K562 (cell line): ENCODE measurements around the gene PLEKHA6. TPM values are rescaled to one million over a fixed set of nuclear protein-coding genes. Genes with fewer than 3 reads are reported as not detected.

Experiments used
- ATAC-seq: fragments of 200-7000 bp; cut with Tn5 transposase; 3 replicates; pipeline ENCODE4 v1.9.1; 2020; ENCODE audit warnings: moderate library complexity
- BruUV-seq: library from RNA; stranded (reverse); fragments of 400-500 nt; replicated peaks from 2 replicates; lab custom pipeline; 2021; lab: Mats Ljungman, UMichigan
- CTCF ChIA-PET: fragments of 300-600 bp; formaldehyde crosslinking; extraction: SDS; loops from one replicate; lab custom pipeline; 2021; ENCODE audit warnings: low intra/inter-chr PET ratio; lab: Yijun Ruan, JAX
- POLR2A ChIA-PET: fragments of 300-600, 350-650 bp; sonication (Branson Sonifier 250); formaldehyde crosslinking; extraction: SDS; loops from one replicate; lab custom pipeline; 2021; ENCODE audit warnings: antibody characterized with exemption, inconsistent platforms; lab: Yijun Ruan, JAX
- DNase-seq, 4 experiments: peaks; one replicate each; pipeline versions ENCODE4 v3.0.0 to v3.0.0-alpha.2; 2011 to 2018; ENCODE audit warnings: low spot score in 3 of 4, mixed read lengths in 3 of 4; ENCODE audit errors: extremely low read depth in 1 of 4
- FAIRE-seq: peaks from 2 replicates; lab custom pipeline; 2011; peaks lifted over from hg19 to GRCh38; lab: Jason Lieb, UNC
- H2AFZ ChIP-seq: 2 replicates; pipeline ENCODE4 v1.6.0; 2011; ENCODE audit warnings: low read depth, low read length, control low read depth, inconsistent platforms
- H3K27ac ChIP-seq: fragments of 200-600 bp; 3 replicates; pipeline ENCODE4 v1.8.0; 2011; ENCODE audit warnings: low read depth, mild to moderate bottlenecking, control low read depth, inconsistent platforms, low read length, moderate library complexity, mixed read lengths; ENCODE audit errors: extremely low read depth
- H3K27me3 ChIP-seq, 2 experiments: fragments of 300-600 bp in 1 of 2; 2 replicates in 1 of 2; 3 replicates in 1 of 2; pipeline versions ENCODE4 v1.6.0 to v1.8.0; 2011; ENCODE audit warnings: inconsistent platforms in 2 of 2, low read length in 2 of 2, mild to moderate bottlenecking in 1 of 2, mixed read lengths in 1 of 2, moderate library complexity in 1 of 2; ENCODE audit not compliant: control insufficient read depth in 2 of 2, insufficient read depth in 2 of 2
- H3K36me3 ChIP-seq: fragments of 300-600 bp; 3 replicates; pipeline ENCODE4 v1.8.0; 2011; ENCODE audit warnings: mild to moderate bottlenecking, low read length, inconsistent platforms; ENCODE audit not compliant: control insufficient read depth, insufficient read depth
- H3K4me1 ChIP-seq, 2 experiments: fragments of 200-600 bp in 1 of 2; replicated peaks in 1 of 2; 2 replicates in 1 of 2; 3 replicates in 1 of 2; pipeline versions ENCODE4 v1.5.1 to v1.8.0; 2011; ENCODE audit warnings: inconsistent platforms in 2 of 2, low read length in 2 of 2, mild to moderate bottlenecking in 1 of 2, mixed read lengths in 1 of 2, moderate library complexity in 1 of 2; ENCODE audit not compliant: control insufficient read depth in 2 of 2, insufficient read depth in 2 of 2
- H3K4me2 ChIP-seq: 2 replicates; pipeline ENCODE4 v1.6.1; 2011; ENCODE audit warnings: low read length, control low read depth, inconsistent platforms, mixed read lengths; ENCODE audit not compliant: insufficient read depth
- H3K4me3 ChIP-seq: fragments of 200-600 bp; sonication (generic), shearing (Covaris generic); 2 replicates; pipeline ENCODE4 v1.5.1; 2016; ENCODE audit warnings: control low read depth, inconsistent platforms
- H3K79me2 ChIP-seq: fragments of 200-600 bp; 3 replicates; pipeline ENCODE4 v1.8.0; 2011; ENCODE audit warnings: low read length, inconsistent platforms; ENCODE audit not compliant: control insufficient read depth, insufficient read depth
- H3K9ac ChIP-seq, 2 experiments: 2 replicates each; pipeline versions ENCODE4 v1.6.0 to v1.6.1; 2011; ENCODE audit warnings: low read depth in 2 of 2, low read length in 2 of 2, control low read depth in 1 of 2, inconsistent platforms in 1 of 2, mild to moderate bottlenecking in 1 of 2, mixed read lengths in 1 of 2; ENCODE audit not compliant: insufficient read depth in 1 of 2
- H3K9me1 ChIP-seq: one replicate; pipeline ENCODE4 v1.6.0; 2011; ENCODE audit warnings: inconsistent platforms, mild to moderate bottlenecking, low read length, moderate library complexity; ENCODE audit not compliant: control insufficient read depth, insufficient read depth
- H3K9me3 ChIP-seq: replicated peaks from 2 replicates; pipeline ENCODE4 v1.5.1; 2011; ENCODE audit warnings: low read depth, low read length, inconsistent platforms; ENCODE audit not compliant: control insufficient read depth, insufficient read depth
- H4K20me1 ChIP-seq: replicated peaks from 2 replicates; pipeline ENCODE4 v1.6.1; 2011; ENCODE audit warnings: low read length, inconsistent platforms, mixed read lengths; ENCODE audit not compliant: control insufficient read depth, insufficient read depth
- ARID2 ChIP-seq: fragments of 450-650 bp; IDR thresholded peaks from 2 replicates; pipeline ENCODE4 v1.6.1; 2017; ENCODE audit warnings: antibody characterized with exemption, mild to moderate bottlenecking
- BRD4 ChIP-seq: fragments of 200-600 bp; sonication (generic); IDR thresholded peaks from 2 replicates; pipeline ENCODE4 v1.6.1; 2017; ENCODE audit warnings: inconsistent platforms
- EGR1 ChIP-seq: fragments of 450-650 bp; conservative IDR thresholded peaks from 2 replicates; pipeline ENCODE4 v1.6.1; 2017; ENCODE audit warnings: mild to moderate bottlenecking
- ETV6 ChIP-seq, 3 experiments: fragments of 150-350 bp in 1 of 3; sonication (generic) in 1 of 3; formaldehyde crosslinking in 1 of 3; IDR thresholded peaks; 2 replicates each; pipeline versions ENCODE4 v1.6.1 to v1.8.0; 2014 to 2022; ENCODE audit warnings: borderline replicate concordance in 2 of 3, low read depth in 2 of 3, antibody characterized with exemption in 1 of 3, low read length in 1 of 3, mild to moderate bottlenecking in 1 of 3, missing genetic modification reagents in 1 of 3
- HDGF ChIP-seq: fragments of 450-650 bp; IDR thresholded peaks from 2 replicates; pipeline ENCODE4 v1.6.1; 2016
- KAT2B ChIP-seq: IDR thresholded peaks from one replicate; pipeline ENCODE4 v1.6.1; 2012; ENCODE audit warnings: low read depth, mild to moderate bottlenecking, control low read depth, inconsistent platforms, low read length, moderate library complexity
- MTA3 ChIP-seq: fragments of 450-650 bp; formaldehyde crosslinking; IDR thresholded peaks from 2 replicates; pipeline ENCODE4 v1.6.1; 2017; ENCODE audit warnings: mild to moderate bottlenecking, borderline replicate concordance
- POLR2G ChIP-seq: fragments of 200-400 bp; formaldehyde crosslinking; IDR thresholded peaks from 2 replicates; pipeline ENCODE4 v1.6.1; 2017; ENCODE audit warnings: low read depth, mild to moderate bottlenecking, antibody characterized with exemption, low read length, moderate library complexity
- TBP ChIP-seq: optimal IDR thresholded peaks from 2 replicates; pipeline ENCODE3; 2011; ENCODE audit warnings: low read depth, low read length, improper control_type of control experiment
- ZHX1 ChIP-seq: fragments of 150-350 bp; conservative IDR thresholded peaks from 2 replicates; pipeline ENCODE4 v1.6.1; 2014; ENCODE audit warnings: low read length
- ZKSCAN3 ChIP-seq: fragments of 250-450 bp; sonication (Bioruptor Pico); IDR thresholded peaks from 2 replicates; pipeline ENCODE4 v1.4.0; 2020
- ZNF134 ChIP-seq: fragments of 250-450 bp; sonication (Bioruptor Pico); conservative IDR thresholded peaks from 2 replicates; pipeline ENCODE4 v1.4.0; 2020
- ZNF224 ChIP-seq: sonication (generic); formaldehyde crosslinking; IDR thresholded peaks from 2 replicates; pipeline ENCODE4 v1.8.0; 2022; ENCODE audit warnings: mild to moderate bottlenecking, missing genetic modification reagents
- ZSCAN29 ChIP-seq: fragments of 450-650 bp; IDR thresholded peaks from 2 replicates; pipeline ENCODE4 v1.6.1; 2017
- WGBS: fragments of 100-300 bp; shearing (Covaris generic); methylation state at CpG from one replicate; pipeline ENCODE4 v1.1.6; 2016; ENCODE audit warnings: low coverage, mixed read lengths; ENCODE audit not compliant: insufficient coverage; ENCODE audit errors: missing lambda C conversion rate; 5-methylcytosine and 5-hydroxymethylcytosine counted together
- in situ Hi-C: fragments of 300-500 bp; cut with MboI; formaldehyde crosslinking; loops from 4 replicates; pipeline ENCODE4 v1.15.0; 2018; ENCODE audit warnings: inconsistent platforms, mixed read lengths
- intact Hi-C: fragments of 100-400 bp; cut with micrococcal nuclease; formaldehyde crosslinking; loops from 2 replicates; pipeline ENCODE4 v1.14.2; 2022
- polyA plus RNA-seq, 8 experiments: library from polyadenylated mRNA; depleted of rRNA in 4 of 8; stranded (reverse) in 5 of 8; unstranded in 3 of 8; fragments of >200 nt; fragmentation: Nextera tagmentation in 2 of 8; fragmentation: Illumina TruSeq in 1 of 8; extraction: Ambion mirVana in 2 of 8; extraction: Trizol in 1 of 8; gene quantifications; 2 replicates each; pipeline versions ENCODE4 v1.2.1 to v1.2.3, GENCODE V29; 2011 to 2014; ENCODE audit warnings: inconsistent platforms in 1 of 8, missing spikeins in 1 of 8
- total RNA-seq, 7 experiments: library from RNA; depleted of rRNA in 6 of 7; stranded (reverse); fragments of >200 nt in 6 of 7; fragmentation: Illumina TruSeq in 2 of 7; extraction: Trizol in 2 of 7; gene quantifications; 2 replicates each; pipeline versions ENCODE4 v1.2.1 to v1.2.3, GENCODE V29; 2011 to 2021; ENCODE audit warnings: low replicate concordance in 1 of 7
- TF ChIP-seq, protein P1 (sequence below): fragments of 250-450 bp; sonication (Bioruptor Pico); IDR thresholded peaks from 2 replicates; pipeline ENCODE4 v1.5.0; 2021
- TF ChIP-seq, protein P2 (sequence below): sonication (generic); formaldehyde crosslinking; IDR thresholded peaks from 2 replicates; pipeline ENCODE4 v1.4.0; 2020; ENCODE audit warnings: mild to moderate bottlenecking, missing genetic modification reagents

The PLEKHA6 gene
- total and polyA plus RNA-seq, 9 of the 15 experiments (the other 6 are each of a cell fraction or from before 2014, with no cell fraction given): under 0.01 to 0.33 (median 0.01) TPM; not detected in 4

GRCh38 chr1:204224655-204225054 is 135.1 kb downstream of the PLEKHA6 start (continued):
- TF ChIP-seq ETV6 (IDR thresholded peaks at IDR 0.05; ENCODE audit: borderline replicate concordance in 1 of 2, low read depth in 2 of 2, low read length in 1 of 2): no peak
- TF ChIP-seq ETV6 (CRISPR knock-in tag; IDR thresholded peaks at IDR 0.05; ENCODE audit: borderline replicate concordance): no peak
- TF ChIP-seq POLR2G: no peak
- no peak for TF ChIP-seq MTA3
- no peak for TF ChIP-seq ZSCAN29
- TF ChIP-seq EGR1: no peak
- TF ChIP-seq, all 486 proteins: peak for 0

- H3K9ac ChIP-seq: no peak overlapping the region
- intact Hi-C loops: no loop called here
- POLR2A ChIA-PET: interaction anchor here (0.8 to 1.2 kb wide), 2 partner anchors 9 to 14 kb away, joined by 3 read pairs; partner anchors contain the start of gene GOLT1A
- no peak overlapping the region for H3K4me3 ChIP-seq
- H3K79me2 ChIP-seq: no peaks in the 10 kb centered on the region
- 3% methylated on average over 13 of the region's 17 CpGs for WGBS
- no peak overlapping the region for H3K4me2 ChIP-seq
- no peak for ATAC-seq
- H2AFZ ChIP-seq: no peak overlapping the region
- BruUV-seq: no TSS peak
- no peaks in the 10 kb centered on the region for H3K9me1 ChIP-seq
- H3K9me3 ChIP-seq: no peaks in the 10 kb centered on the region
- peaks cover 15% of the 10 kb centered on the region for H4K20me1 ChIP-seq
- no peak for FAIRE-seq
- H3K4me1 ChIP-seq: peaks cover 12 to 17% of the 10 kb centered on the region in 2 experiments; a peak in 4 of 5 replicates
- H3K36me3 ChIP-seq: no peaks in the 10 kb centered on the region
- in situ Hi-C loops: no loop called here
- DNase-seq: no peak
- peaks cover 11 to 44% of the 10 kb centered on the region in 2 experiments for H3K27me3 ChIP-seq
- no peak overlapping the region for H3K27ac ChIP-seq
- CTCF ChIA-PET: no interaction called here
- TF ChIP-seq ZKSCAN3 (CRISPR knock-in tag): no peak
- no peak for TF ChIP-seq ZHX1
- no peak for TF ChIP-seq KAT2B
- TF ChIP-seq, protein P1, sequence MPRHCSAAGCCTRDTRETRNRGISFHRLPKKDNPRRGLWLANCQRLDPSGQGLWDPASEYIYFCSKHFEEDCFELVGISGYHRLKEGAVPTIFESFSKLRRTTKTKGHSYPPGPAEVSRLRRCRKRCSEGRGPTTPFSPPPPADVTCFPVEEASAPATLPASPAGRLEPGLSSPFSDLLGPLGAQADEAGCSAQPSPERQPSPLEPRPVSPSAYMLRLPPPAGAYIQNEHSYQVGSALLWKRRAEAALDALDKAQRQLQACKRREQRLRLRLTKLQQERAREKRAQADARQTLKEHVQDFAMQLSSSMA (CRISPR knock-in tag): no peak
- TF ChIP-seq ZNF224 (CRISPR knock-in tag): no peak
- no peak for TF ChIP-seq BRD4
- no peak for TF ChIP-seq TBP
- no peak for TF ChIP-seq HDGF
- TF ChIP-seq ZNF134 (CRISPR knock-in tag): no peak
- TF ChIP-seq, protein P2, sequence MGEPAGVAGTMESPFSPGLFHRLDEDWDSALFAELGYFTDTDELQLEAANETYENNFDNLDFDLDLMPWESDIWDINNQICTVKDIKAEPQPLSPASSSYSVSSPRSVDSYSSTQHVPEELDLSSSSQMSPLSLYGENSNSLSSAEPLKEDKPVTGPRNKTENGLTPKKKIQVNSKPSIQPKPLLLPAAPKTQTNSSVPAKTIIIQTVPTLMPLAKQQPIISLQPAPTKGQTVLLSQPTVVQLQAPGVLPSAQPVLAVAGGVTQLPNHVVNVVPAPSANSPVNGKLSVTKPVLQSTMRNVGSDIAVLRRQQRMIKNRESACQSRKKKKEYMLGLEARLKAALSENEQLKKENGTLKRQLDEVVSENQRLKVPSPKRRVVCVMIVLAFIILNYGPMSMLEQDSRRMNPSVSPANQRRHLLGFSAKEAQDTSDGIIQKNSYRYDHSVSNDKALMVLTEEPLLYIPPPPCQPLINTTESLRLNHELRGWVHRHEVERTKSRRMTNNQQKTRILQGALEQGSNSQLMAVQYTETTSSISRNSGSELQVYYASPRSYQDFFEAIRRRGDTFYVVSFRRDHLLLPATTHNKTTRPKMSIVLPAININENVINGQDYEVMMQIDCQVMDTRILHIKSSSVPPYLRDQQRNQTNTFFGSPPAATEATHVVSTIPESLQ (CRISPR knock-in tag): no peak
- no peak for TF ChIP-seq ARID2
These were observed 136.4 kb downstream of the PLEKHA6 start for GRCh38 chr1:204223129-204223860.
